AG10803 (cell line): ENCODE data around the gene DSE.

Experiments used
- DNase-seq: peaks from one replicate; pipeline ENCODE4 v3.0.0; 2010; ENCODE audit warnings: low read depth
- H3K4me3 ChIP-seq: 2 replicates; pipeline ENCODE4 v1.5.1; 2011; ENCODE audit warnings: mild to moderate bottlenecking, low read length, control low read depth
- TF ChIP-seq, protein P1 (sequence below): conservative IDR thresholded peaks from 2 replicates; pipeline ENCODE4 v1.5.1; 2011; ENCODE audit warnings: mild to moderate bottlenecking, low read length, control low read depth, inconsistent platforms

DSE gene

DNA sequence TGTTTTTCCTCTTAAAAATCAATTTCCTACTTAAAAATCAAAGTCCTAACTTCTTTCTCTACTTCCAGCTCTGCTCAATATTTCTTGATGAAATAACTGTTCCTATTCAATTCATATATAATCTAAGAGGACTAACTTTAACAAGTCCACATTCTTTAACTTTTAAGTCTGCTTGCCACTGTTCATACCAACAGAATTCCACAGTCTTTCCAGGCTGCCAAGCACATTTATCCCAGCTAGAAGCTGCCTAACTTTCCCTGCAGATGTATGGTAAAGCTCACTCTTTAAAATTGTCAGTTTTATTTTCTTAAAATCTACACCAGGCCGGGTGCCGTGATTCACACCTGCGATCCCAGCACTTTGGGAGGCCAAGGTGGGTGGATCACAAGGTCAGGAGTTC, 102.0 kb downstream of the DSE start:
- TF ChIP-seq, protein P1, sequence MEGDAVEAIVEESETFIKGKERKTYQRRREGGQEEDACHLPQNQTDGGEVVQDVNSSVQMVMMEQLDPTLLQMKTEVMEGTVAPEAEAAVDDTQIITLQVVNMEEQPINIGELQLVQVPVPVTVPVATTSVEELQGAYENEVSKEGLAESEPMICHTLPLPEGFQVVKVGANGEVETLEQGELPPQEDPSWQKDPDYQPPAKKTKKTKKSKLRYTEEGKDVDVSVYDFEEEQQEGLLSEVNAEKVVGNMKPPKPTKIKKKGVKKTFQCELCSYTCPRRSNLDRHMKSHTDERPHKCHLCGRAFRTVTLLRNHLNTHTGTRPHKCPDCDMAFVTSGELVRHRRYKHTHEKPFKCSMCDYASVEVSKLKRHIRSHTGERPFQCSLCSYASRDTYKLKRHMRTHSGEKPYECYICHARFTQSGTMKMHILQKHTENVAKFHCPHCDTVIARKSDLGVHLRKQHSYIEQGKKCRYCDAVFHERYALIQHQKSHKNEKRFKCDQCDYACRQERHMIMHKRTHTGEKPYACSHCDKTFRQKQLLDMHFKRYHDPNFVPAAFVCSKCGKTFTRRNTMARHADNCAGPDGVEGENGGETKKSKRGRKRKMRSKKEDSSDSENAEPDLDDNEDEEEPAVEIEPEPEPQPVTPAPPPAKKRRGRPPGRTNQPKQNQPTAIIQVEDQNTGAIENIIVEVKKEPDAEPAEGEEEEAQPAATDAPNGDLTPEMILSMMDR, result no peak
- no peak overlapping the region for H3K4me3 ChIP-seq
- DNase-seq, result peak; percentile 59

DNA sequence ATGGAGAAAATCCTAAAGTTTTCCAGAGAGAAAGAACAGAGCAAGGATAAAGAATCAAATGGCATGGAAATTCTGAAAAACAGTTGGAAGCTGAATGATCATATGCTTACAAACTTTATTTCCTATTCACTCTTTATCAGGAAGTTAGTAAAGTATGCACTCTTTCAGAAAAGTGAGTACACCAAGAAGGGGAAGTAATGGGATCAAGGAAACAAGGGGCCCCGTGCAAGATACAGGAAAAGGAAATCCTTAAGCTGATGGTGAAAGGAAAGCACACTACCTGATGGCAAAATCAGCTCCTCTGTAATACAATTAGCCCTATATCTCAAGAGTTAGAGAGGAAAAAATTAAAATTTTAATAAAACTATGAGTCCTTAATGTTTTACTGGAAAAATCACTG, 104.4 kb downstream of the DSE start:
- H3K4me3 ChIP-seq, result no peak overlapping the region
- TF ChIP-seq, protein P1, result no peak
- DNase-seq, result no peak

DNA sequence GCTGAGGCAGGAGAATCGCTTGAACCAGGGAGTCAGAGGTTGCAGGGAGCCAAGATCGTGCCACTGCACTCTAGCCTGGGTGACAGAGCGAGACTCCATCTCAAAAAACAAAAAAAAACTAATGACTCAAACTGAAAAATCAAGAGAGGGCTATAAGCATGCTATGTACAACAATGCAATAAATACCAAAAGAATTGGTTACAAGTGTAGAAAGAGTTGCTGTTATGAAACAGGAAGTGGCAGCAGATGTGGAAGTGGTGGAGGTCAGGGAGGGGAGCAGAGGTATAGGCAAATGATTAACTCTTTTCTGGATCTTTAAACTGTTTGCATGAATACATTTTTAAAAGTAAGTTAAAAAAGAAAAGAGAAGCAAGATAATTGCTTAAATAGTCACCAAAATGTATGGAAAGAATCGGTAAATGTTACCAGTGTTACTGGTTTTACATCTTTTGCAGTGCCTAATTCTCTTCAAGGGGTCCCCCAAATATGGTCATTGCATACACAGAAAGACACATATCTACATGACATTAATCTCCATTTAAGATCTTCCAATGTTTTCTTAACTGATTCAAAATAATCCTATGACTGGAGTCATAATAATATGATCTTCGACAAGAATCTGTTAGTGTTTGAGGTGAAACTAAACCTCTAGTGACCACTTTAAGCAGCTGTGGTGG, 105.4 kb downstream of the DSE start:
- peak; percentile 61 for DNase-seq
- H3K4me3 ChIP-seq, result no peak overlapping the region
- TF ChIP-seq, protein P1, result no peak

DNA sequence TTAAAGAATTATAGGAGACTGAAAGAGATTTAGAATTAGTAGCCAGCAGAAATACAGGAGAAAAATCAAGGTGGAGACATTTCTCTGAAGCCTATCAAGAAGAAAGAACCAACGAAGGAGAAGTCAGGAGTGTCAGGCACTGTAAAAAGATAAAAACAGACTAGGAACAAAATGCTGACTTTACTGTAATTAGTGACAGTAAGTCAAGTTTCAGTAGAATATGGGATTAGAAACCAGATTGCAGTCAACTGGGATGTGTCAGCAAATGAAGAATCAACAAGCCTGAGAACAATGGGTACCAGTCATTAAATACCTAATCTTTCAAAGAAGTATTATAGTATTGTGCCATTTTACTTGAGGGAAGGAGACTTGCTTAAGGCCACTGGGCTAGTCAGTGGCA, 112.0 kb downstream of the DSE start:
- H3K4me3 ChIP-seq, result no peak overlapping the region
- no peak for DNase-seq
- TF ChIP-seq, protein P1, result no peak

DNA sequence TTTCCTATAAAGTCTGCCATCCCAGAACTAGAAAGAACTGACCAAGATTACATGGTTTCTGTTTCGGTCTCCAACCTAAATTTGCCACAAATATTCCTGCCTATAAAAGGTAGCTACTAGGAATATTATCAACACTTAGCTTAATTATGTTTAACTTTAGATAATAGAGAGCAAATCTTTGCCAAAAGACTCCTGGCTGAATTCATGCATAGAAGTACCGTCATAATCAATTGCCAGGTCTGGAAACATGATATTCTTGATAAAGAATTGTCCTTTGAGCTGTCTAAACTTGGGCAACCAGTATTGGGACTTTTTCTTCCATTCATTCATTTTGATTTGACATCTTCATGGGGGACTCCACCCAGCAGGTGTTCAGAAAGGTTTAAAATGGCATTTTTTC, 112.9 kb downstream of the DSE start:
- no peak overlapping the region for H3K4me3 ChIP-seq
- no peak for DNase-seq
- TF ChIP-seq, protein P1, result no peak

DNA sequence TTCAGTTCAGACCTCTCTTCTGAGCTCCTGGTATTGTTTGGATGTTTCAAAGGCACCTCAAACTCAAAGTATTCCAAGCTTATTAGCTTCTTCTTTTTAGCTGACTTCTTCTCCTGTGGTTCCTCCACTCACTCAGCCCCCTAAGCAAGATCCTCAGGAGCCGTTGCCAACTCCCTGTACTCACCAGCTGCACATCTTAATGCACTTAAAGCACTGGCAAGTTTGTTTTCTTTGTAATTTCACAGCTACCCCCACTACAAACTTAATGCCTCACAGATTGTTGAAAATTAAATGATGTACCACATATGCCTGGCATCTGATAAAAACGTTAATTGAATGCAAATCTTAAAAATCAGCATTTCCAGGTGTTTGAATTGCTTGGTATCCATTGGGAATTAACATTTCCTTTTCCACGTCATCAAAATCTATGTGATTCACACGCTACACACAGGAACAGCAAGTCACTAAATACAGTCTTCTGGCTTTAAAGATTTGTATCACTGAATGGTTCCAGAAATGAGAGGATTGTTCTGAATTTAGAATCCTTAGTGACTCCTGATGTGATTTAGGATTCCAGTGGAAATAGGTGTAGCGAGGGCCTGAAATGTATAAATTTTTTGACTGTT, 114.9 kb downstream of the DSE start:
- DNase-seq, result peak; percentile 34
- TF ChIP-seq, protein P1, result no peak
- no peak overlapping the region for H3K4me3 ChIP-seq
